NCI-H2081 (cell line): ENCODE measurements around the gene PSRC1.
"Not testable (repeated sequence)": the region's sequence is repeated elsewhere in the genome, so short reads cannot be mapped to it uniquely, and the experiment has no call there.

Experiments
- DNase-seq, 2 experiments: peaks; one replicate each; lab custom pipeline; 2025; lab: John Stamatoyannopoulos, UW

The PSRC1 gene

GRCh38 chr1:109295712-109296415 lies 12.9 kb upstream of the PSRC1 start:
- DNase-seq: no peak

- DNase-seq: no peak
These were observed 11.5 kb upstream of the PSRC1 start for GRCh38 chr1:109294481-109294880.

- DNase-seq: no peak
These were observed 10.1 kb upstream of the PSRC1 start for GRCh38 chr1:109293026-109293425.

DNA sequence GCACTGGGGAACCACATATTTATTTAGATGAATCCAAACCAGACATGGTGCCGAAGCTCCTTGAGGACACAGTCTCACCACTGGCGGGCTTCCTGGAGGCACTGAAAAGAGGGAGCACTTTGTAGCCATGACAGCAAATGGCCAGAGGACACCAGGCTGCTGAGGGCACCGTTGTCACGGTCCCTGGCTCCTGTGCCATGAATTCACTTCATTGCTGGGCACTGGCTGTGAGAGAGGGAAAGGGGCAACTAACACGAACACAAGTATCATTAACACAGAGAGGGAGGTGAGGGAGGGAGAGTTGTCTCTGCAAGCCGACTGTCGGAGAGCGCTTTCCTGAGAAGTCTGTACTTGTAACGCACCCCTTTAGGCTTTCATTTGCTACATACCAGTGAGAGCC lies 9.4 kb upstream of the PSRC1 start:
- DNase-seq: no peak

GRCh38 chr1:109290998-109291397 lies 8.1 kb upstream of the PSRC1 start:
- no peak for DNase-seq

- DNase-seq: no peak
These were observed 7.2 kb upstream of the PSRC1 start for GRCh38 chr1:109290137-109290536.

DNA sequence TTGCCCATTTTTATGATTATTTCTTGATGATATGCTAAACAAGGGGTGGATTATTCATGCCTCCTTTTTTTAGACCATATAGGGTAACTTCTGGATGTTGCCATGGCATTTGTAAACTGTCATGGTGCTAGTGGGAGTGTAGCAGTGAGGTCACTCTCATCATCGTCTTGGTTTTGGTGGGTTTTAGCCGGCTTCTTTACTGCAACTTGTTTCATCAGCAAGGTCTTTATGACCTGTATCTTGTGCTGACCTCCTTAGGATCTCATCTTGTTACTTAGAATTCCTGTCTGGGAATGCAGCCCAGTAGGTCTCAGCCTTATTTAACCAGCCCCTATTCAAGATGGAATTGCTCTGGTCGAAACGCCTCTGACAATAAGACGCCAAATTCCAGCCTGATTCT lies 3.8 kb upstream of the PSRC1 start:
- DNase-seq: not testable (repeated sequence)

DNA sequence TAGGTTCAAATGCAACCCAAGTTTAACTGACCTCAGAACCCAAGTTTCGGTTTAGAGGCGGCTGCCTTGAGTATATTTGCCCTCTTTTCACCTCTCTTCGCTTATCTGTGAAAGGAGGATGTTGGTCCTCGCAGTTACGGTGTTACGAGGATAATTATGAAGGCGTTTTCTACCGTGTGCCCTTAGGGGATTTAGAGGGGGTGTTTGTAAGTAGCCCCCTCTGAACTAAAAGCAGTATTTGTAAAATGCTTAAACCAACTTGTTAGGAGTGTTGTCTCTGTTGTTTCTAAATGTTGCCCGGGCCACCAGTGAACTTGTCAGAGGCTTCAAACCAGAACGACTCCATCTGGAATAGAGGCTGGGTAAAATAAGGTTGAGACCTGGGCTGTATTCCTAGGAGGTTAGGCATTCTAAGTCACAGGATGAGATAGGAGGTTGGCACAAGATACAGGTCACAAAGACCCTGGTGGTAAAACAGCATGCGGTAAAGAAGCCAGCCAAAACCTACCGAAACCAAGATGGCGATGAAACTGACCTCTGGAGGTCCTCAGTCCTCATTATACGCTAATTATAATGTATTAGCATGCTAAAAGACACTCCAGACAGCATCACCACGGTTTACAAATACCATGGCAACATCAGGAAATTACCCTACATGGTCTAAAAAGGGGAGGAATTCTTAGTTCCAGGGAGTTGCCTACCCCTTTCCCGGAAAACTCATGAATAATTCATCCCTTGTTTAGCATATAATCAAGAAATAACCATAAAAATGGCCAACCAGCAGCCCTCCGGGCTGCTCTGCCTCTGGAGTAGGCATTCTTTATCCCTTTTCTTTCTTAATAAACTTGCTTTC lies 1.0 kb upstream of the PSRC1 start:
- DNase-seq: no peak

GRCh38 chr1:109282497-109282951 lies 421 bp downstream of the PSRC1 start:
- no peak for DNase-seq

- no peak for DNase-seq
These were observed 1.1 kb downstream of the PSRC1 start for GRCh38 chr1:109281680-109282496.

DNA sequence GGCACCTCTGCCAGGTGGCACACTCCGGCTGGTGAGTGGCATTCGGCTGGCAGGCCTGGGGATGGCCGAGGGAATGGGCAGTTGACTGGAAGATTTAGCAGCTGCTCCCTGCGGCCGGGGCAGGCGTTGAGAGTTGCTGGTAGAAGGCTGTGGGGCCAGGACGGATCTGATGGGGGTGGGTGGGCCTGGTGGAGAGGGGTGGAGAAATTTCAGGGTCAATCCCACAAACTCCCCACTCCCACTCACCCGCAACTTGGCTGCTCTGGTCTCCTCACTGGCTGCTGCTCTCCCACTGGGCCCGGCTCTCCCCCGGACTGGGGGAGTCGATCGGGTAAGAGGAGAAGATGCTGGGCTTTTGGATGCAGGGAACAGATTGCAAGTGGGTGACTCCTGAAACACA lies 2.1 kb downstream of the PSRC1 start:
- no peak for DNase-seq

GRCh38 chr1:109279615-109280278 lies 3.2 kb downstream of the PSRC1 start:
- no peak for DNase-seq

- peak; percentile 37 to 55 for DNase-seq
These were observed 5.3 kb downstream of the PSRC1 start for GRCh38 chr1:109277434-109278204.

DNA sequence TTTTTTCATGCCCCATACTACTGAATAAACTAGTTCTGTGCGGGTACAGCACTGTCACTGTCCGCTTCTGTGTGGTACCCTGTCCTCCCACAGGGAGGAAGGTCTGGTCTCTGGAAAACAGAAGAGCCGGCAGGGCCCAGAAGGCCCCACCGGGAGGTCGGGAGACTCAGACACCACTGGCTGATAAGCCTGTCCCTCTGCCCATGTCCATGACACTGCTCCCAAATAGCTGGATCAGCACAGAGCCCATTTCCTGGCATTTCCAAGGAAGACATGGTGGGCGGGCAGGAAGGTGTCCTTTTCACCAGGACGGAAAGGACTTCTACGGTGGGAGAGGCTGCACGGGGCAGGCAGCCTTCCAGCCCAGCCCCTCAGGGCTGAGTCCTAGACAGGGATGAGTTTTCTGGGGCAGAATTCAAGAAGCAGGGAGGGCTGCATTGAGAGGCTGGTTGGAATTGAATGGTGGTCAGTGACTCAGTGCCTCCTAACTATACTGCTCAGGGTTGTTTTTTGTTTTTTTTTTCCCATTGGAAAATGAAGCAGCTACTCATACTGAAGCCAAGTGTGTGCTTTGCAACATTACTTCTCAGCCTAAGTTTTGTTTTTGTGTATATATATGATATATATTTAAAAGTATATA lies 7.1 kb downstream of the PSRC1 start:
- DNase-seq: no peak

GRCh38 chr1:109274533-109275476 lies 8.1 kb downstream of the PSRC1 start:
- DNase-seq: peak; percentile 26 to 50

GRCh38 chr1:109273570-109274288 lies 9.2 kb downstream of the PSRC1 start:
- no peak for DNase-seq

DNA sequence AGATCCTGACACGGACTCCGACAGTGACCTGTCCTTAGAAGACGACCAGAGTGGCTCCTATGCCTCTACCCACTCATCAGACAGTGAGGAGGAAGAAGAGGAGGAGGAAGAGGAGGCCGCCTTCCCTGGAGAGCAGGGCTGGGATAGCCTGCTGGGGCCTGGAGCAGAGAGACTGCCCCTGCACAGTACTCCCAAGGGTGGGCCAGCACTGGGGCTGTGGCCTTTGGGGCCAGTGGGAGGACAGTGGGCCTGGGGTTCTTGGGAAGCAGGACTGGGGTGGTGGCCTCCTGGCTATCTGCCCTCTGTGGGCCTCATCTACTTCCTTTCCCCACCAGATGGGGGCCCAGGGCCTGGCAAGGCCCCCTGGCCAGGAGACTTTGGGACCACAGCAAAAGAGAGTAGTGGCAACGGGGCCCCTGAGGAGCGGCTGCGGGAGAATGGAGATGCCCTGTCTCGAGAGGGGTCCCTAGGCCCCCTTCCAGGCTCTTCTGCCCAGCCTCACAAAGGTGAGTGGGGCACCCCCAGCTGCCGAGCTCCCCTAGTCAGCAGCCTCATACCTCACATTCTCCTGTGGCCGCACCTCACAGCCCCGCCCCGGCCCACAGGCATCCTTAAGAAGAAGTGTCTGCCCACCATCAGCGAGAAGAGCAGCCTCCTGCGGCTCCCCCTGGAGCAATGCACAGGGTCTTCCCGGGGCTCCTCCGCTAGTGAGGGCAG lies 10.0 kb downstream of the PSRC1 start:
- DNase-seq: no peak
